Measurements from ENCODE around the gene SMPX.

GRCh38 chrX:21766101-21766500 is 8.2 kb upstream of the SMPX start:
- no peak for TF ChIP-seq POLR2A (IDR thresholded peaks at IDR 0.05)
- TF ChIP-seq, protein P1, sequence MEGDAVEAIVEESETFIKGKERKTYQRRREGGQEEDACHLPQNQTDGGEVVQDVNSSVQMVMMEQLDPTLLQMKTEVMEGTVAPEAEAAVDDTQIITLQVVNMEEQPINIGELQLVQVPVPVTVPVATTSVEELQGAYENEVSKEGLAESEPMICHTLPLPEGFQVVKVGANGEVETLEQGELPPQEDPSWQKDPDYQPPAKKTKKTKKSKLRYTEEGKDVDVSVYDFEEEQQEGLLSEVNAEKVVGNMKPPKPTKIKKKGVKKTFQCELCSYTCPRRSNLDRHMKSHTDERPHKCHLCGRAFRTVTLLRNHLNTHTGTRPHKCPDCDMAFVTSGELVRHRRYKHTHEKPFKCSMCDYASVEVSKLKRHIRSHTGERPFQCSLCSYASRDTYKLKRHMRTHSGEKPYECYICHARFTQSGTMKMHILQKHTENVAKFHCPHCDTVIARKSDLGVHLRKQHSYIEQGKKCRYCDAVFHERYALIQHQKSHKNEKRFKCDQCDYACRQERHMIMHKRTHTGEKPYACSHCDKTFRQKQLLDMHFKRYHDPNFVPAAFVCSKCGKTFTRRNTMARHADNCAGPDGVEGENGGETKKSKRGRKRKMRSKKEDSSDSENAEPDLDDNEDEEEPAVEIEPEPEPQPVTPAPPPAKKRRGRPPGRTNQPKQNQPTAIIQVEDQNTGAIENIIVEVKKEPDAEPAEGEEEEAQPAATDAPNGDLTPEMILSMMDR (IDR thresholded peaks at IDR 0.05): no peak
